ENCODE data around the gene TSPYL4. TPM values are rescaled to one million over a fixed set of nuclear protein-coding genes. Genes with fewer than 3 reads are reported as not detected.
A peak's percentile ranks its signal among the peaks of the same experiment; 100 is the strongest.

TSPYL4 gene
- total RNA-seq, 4 donors from 2014 or later, result 9.5 to 17.6 (median 15.7) TPM

GRCh38 chr6:116283191-116283590 is 29.3 kb upstream of the TSPYL4 start:
- no peak for DNase-seq (ENCODE audit: low spot score in 2 of 2)
- no peak overlapping the region for H3K4me3 ChIP-seq (ENCODE audit: low read depth, poor library complexity, severe bottlenecking)
- 60 to 67% methylated on average over 1 of the region's 1 CpG for WGBS, 2 donors
- TF ChIP-seq CTCF (IDR thresholded peaks at IDR 0.05), result no peak
- TF ChIP-seq POLR2A (IDR thresholded peaks at IDR 0.05), result no peak
- intact Hi-C loops (cut with DNase I; ENCODE audit: low total_unique reads), result no loop called here

GRCh38 chr6:116282698-116283097 is 28.8 kb upstream of the TSPYL4 start:
- no peak overlapping the region for H3K4me3 ChIP-seq (ENCODE audit: low read depth, poor library complexity, severe bottlenecking)
- no peak for DNase-seq (ENCODE audit: low spot score in 2 of 2)
- TF ChIP-seq CTCF (IDR thresholded peaks at IDR 0.05), result no peak
- TF ChIP-seq POLR2A (IDR thresholded peaks at IDR 0.05), result no peak
- intact Hi-C loops (cut with DNase I; ENCODE audit: low total_unique reads), result no loop called here
- 80 to 83% methylated on average over 2 of the region's 2 CpGs for WGBS, 2 donors

GRCh38 chr6:116280933-116281316 is 27.1 kb upstream of the TSPYL4 start:
- intact Hi-C loops (cut with DNase I; ENCODE audit: low total_unique reads), result no loop called here
- no peak for TF ChIP-seq CTCF (IDR thresholded peaks at IDR 0.05)
- TF ChIP-seq POLR2A (IDR thresholded peaks at IDR 0.05), result no peak
- DNase-seq (ENCODE audit: low spot score in 2 of 2), result no peak
- 79 to 88% methylated on average over 5 of the region's 5 CpGs for whole genome bisulfite sequencing, 2 donors
- no peak overlapping the region for H3K4me3 ChIP-seq (ENCODE audit: low read depth, poor library complexity, severe bottlenecking)

GRCh38 chr6:116280161-116280932 is 26.5 kb upstream of the TSPYL4 start:
- no peak for DNase-seq (ENCODE audit: low spot score in 2 of 2)
- 12 to 18% methylated on average over 8 of the region's 8 CpGs for WGBS, 2 donors
- no peak for TF ChIP-seq POLR2A (IDR thresholded peaks at IDR 0.05)
- no peak for TF ChIP-seq CTCF (IDR thresholded peaks at IDR 0.05)
- intact Hi-C loops (cut with DNase I; ENCODE audit: low total_unique reads), result no loop called here
- H3K4me3 ChIP-seq (ENCODE audit: low read depth, poor library complexity, severe bottlenecking), result peak overlapping the region; percentile 99

GRCh38 chr6:116279232-116280160 is 25.6 kb upstream of the TSPYL4 start, which contains the start of gene TSPYL1:
Gene TSPYL1, minus strand, starts transcription at chr6:116279930. Its CDS starts 100 bp downstream, at chr6:116279830.
- intact Hi-C loops (cut with DNase I; ENCODE audit: low total_unique reads), result no loop called here
- DNase-seq (ENCODE audit: low spot score in 2 of 2), result peak; percentile 97 to 99
- 1% methylated on average over 68 of the region's 71 CpGs for WGBS, 2 donors

More at GRCh38 chr6:116279232-116280160, 25.6 kb upstream of the TSPYL4 start, which contains the start of gene TSPYL1:
- TF ChIP-seq CTCF (IDR thresholded peaks at IDR 0.05) (no peak), POLR2A (IDR thresholded peaks at IDR 0.05) (peak in 1 of 2 donors; percentile 86)
- peak within 1 kb of the TSS; percentile 99 for H3K4me3 ChIP-seq (ENCODE audit: low read depth, poor library complexity, severe bottlenecking)

Data from lower leg skin (tissue), 4 donors.